Measurements from ENCODE around the gene FBXO34. TPM values are rescaled to one million over a fixed set of nuclear protein-coding genes. Genes with fewer than 3 reads are reported as not detected.

Gene FBXO34
- total and polyA plus RNA-seq, 9 of the 15 experiments (the other 6 are each of a cell fraction or from before 2014, with no cell fraction given): 6.3 to 24.9 (median 16.2) TPM

DNA sequence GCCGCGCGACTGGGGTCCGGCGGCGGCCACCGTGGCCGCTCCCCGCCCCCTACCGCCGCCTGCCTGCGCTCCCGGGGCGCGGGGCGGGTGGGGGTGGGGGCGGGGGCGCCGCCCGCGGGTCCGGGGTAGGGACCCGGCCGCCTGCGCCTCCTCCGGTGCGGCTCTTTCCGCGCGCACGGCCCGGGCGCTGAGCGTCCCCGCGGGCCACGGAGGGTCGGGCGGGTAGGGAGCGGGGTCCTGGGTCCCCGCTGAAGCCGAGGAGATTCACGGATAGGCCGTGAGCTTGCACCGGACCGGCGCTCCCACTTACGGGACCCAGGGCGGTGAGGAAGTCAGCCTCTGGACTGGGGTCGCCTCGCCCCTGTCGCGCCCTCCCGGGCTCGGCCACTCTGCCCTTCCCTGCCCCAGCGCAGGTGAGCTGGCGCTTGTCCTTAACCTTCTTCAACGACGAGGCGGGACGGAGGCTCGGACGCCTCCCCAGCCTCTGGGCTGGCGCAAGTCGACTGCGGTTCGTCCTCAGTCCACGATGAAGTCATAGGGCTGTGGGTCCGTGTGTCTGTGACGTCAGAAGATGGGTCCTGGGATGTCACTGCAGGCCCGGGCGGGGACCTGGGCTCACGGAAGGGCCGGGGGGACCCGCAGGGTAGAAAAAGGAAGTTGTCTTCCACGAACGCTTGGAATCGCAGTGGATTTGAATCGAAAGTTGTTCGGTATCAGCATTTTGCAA lies 514 bp downstream of the FBXO34 start (continued):
- TF ChIP-seq, protein P1, sequence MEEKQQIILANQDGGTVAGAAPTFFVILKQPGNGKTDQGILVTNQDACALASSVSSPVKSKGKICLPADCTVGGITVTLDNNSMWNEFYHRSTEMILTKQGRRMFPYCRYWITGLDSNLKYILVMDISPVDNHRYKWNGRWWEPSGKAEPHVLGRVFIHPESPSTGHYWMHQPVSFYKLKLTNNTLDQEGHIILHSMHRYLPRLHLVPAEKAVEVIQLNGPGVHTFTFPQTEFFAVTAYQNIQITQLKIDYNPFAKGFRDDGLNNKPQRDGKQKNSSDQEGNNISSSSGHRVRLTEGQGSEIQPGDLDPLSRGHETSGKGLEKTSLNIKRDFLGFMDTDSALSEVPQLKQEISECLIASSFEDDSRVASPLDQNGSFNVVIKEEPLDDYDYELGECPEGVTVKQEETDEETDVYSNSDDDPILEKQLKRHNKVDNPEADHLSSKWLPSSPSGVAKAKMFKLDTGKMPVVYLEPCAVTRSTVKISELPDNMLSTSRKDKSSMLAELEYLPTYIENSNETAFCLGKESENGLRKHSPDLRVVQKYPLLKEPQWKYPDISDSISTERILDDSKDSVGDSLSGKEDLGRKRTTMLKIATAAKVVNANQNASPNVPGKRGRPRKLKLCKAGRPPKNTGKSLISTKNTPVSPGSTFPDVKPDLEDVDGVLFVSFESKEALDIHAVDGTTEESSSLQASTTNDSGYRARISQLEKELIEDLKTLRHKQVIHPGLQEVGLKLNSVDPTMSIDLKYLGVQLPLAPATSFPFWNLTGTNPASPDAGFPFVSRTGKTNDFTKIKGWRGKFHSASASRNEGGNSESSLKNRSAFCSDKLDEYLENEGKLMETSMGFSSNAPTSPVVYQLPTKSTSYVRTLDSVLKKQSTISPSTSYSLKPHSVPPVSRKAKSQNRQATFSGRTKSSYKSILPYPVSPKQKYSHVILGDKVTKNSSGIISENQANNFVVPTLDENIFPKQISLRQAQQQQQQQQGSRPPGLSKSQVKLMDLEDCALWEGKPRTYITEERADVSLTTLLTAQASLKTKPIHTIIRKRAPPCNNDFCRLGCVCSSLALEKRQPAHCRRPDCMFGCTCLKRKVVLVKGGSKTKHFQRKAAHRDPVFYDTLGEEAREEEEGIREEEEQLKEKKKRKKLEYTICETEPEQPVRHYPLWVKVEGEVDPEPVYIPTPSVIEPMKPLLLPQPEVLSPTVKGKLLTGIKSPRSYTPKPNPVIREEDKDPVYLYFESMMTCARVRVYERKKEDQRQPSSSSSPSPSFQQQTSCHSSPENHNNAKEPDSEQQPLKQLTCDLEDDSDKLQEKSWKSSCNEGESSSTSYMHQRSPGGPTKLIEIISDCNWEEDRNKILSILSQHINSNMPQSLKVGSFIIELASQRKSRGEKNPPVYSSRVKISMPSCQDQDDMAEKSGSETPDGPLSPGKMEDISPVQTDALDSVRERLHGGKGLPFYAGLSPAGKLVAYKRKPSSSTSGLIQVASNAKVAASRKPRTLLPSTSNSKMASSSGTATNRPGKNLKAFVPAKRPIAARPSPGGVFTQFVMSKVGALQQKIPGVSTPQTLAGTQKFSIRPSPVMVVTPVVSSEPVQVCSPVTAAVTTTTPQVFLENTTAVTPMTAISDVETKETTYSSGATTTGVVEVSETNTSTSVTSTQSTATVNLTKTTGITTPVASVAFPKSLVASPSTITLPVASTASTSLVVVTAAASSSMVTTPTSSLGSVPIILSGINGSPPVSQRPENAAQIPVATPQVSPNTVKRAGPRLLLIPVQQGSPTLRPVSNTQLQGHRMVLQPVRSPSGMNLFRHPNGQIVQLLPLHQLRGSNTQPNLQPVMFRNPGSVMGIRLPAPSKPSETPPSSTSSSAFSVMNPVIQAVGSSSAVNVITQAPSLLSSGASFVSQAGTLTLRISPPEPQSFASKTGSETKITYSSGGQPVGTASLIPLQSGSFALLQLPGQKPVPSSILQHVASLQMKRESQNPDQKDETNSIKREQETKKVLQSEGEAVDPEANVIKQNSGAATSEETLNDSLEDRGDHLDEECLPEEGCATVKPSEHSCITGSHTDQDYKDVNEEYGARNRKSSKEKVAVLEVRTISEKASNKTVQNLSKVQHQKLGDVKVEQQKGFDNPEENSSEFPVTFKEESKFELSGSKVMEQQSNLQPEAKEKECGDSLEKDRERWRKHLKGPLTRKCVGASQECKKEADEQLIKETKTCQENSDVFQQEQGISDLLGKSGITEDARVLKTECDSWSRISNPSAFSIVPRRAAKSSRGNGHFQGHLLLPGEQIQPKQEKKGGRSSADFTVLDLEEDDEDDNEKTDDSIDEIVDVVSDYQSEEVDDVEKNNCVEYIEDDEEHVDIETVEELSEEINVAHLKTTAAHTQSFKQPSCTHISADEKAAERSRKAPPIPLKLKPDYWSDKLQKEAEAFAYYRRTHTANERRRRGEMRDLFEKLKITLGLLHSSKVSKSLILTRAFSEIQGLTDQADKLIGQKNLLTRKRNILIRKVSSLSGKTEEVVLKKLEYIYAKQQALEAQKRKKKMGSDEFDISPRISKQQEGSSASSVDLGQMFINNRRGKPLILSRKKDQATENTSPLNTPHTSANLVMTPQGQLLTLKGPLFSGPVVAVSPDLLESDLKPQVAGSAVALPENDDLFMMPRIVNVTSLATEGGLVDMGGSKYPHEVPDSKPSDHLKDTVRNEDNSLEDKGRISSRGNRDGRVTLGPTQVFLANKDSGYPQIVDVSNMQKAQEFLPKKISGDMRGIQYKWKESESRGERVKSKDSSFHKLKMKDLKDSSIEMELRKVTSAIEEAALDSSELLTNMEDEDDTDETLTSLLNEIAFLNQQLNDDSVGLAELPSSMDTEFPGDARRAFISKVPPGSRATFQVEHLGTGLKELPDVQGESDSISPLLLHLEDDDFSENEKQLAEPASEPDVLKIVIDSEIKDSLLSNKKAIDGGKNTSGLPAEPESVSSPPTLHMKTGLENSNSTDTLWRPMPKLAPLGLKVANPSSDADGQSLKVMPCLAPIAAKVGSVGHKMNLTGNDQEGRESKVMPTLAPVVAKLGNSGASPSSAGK (IDR thresholded peaks at IDR 0.05): no peak
- TF ChIP-seq RBM25 (IDR thresholded peaks at IDR 0.05; ENCODE audit: low read depth, low read length, severe bottlenecking): no peak
- TF ChIP-seq HOMEZ (CRISPR knock-in tag; IDR thresholded peaks at IDR 0.05): no peak
- no peak for TF ChIP-seq ZBTB1 (CRISPR knock-in tag; IDR thresholded peaks at IDR 0.05; ENCODE audit: borderline replicate concordance, low read depth)
- peak; percentile 57; the same call in 1 of the 2 replicates for TF ChIP-seq CTBP1 (IDR thresholded peaks at IDR 0.05; ENCODE audit: borderline replicate concordance)
- peak; percentile 99 for TF ChIP-seq CREB1 (IDR thresholded peaks at IDR 0.05)
- TF ChIP-seq CREB1 (CRISPR knock-in tag; IDR thresholded peaks at IDR 0.05): peak; percentile 97
- no peak for TF ChIP-seq MBD2 (IDR thresholded peaks at IDR 0.05; ENCODE audit: borderline replicate concordance, low read depth)
- peak; percentile 83 for TF ChIP-seq ATF1 (CRISPR knock-in tag; IDR thresholded peaks at IDR 0.05)
- TF ChIP-seq ATF1 (tag; IDR thresholded peaks at IDR 0.05): peak; percentile 98
- 0 out of 2 replicates have a peak, but pooled peaks have one; percentile 33 for TF ChIP-seq MTA1 (IDR thresholded peaks at IDR 0.05; ENCODE audit: borderline replicate concordance)
- TF ChIP-seq XRCC4 (IDR thresholded peaks at IDR 0.05; ENCODE audit: extremely low read depth, insufficient read depth, insufficient read length): no peak
- TF ChIP-seq ZNF586 (CRISPR knock-in tag; conservative IDR thresholded peaks at IDR 0.05): no peak
- peak; percentile 58; the same call in 1 of the 2 replicates for TF ChIP-seq PHF8 (IDR thresholded peaks at IDR 0.05; ENCODE audit: borderline replicate concordance, low read length)
- peak; percentile 90 for TF ChIP-seq KHSRP (IDR thresholded peaks at IDR 0.05)
